Activated naive CD4-positive, alpha-beta T cell treated with Interleukin-2 at 50 U/mL for 16 hours (primary cell): ENCODE measurements around the gene PDE10A.
"Not testable (repeated sequence)": the region's sequence is repeated elsewhere in the genome, so short reads cannot be mapped to it uniquely, and the experiment has no call there.

ENCODE experiments used
- DNase-seq: peaks from one replicate; pipeline ENCODE4 v3.0.0-alpha.2; 2020

The PDE10A gene

DNA sequence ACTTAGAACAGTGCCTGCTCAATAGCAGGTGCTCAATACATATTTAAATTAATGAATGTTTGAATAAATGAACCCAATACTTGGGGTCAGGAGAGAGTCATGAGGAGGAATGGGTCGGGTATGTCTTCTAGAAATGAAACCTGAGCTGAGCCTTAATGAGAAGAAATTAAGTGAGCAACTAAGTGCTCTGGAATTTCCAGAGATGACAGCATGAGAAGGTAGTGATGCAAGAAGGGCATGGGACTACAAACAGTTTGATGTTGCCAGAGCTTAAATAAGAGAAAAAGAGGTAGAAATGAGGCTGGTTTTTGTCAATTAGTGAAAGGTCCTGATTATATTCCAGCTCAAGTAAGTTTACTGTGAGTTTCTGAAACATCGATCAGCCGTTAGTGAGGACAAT, 82.9 kb downstream of the PDE10A start:
- DNase-seq, result no peak

DNA sequence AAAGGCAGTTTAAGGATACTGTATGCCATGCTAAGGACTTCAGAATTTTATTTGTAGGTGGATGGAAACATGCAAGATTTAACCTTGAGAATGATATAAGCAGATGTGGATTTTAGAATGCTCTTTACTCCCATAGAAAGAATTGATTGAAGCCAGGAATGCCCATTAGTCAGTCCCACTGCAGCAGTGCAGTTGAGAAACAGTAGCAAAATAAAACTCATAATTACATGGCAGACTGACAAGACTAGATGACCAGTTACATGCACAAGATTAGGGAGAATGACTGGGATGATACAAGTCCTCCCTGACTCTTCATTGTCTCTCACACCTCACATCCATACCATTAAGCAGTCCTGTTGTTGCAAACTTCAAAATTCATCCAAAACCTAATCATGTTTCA, 83.9 kb downstream of the PDE10A start:
- no peak for DNase-seq

DNA sequence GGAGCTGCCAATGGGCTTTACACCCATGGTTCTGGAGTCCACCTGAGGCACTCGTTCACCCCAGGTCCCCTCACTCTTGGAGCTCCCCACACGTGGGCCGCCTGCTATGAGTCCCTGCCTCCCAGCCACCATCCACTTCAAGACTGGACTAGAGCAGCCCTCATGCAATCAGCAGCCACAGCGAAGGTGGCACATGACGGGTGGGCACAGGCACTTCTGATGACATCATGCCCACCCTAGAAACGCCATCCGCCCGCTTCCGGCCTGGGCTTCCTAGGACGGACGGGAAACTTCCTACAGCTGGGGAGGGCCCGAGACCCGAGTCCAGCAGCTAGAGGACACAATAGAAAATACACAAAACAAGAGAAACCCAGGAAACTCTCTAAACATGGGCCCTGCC, 85.5 kb downstream of the PDE10A start:
- no peak for DNase-seq

GRCh38 chr6:165575158-165575549, 87.9 kb downstream of the PDE10A start:
- no peak for DNase-seq

DNA sequence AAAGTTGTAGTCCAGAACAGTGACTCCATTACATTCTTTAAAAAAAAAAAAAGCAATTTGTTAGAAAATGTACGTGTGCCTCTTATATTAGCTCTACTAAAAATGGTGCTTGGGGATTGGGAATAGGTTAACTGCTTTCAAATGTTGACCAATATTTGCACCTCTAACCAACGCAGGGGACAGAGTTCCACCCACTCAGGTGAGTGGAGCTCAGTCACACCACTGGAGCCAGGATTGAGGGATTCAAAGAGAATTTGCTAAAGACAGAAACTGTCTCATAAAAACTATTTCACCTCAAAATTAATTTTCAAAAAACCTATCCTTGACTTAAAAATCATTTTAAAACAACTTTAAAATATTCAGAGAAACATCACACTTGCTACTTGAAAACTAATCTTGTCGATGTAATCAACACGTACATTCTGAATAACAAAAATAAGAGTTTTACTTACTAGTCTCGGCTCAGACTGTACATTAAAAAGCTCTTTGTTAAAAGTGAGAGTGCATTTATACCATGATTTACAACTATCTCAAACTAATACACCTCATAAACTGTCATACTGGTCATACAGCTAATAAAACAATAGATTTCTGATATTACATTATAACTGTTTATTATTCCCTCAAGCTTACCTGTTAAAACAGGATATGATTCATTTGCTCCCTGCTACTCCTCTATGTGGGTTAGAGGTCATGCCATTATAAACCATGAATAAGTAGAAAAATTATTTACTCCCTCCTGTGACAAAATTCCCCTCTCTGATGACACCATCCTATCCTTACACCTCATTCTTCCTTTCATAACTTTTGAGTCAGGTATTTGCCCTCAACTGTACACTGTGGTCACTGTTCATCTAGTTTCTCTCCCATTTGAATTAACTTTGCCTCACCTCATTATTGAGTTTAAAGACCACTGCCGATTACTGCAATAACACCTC, 88.6 kb downstream of the PDE10A start:
- DNase-seq, result no peak

DNA sequence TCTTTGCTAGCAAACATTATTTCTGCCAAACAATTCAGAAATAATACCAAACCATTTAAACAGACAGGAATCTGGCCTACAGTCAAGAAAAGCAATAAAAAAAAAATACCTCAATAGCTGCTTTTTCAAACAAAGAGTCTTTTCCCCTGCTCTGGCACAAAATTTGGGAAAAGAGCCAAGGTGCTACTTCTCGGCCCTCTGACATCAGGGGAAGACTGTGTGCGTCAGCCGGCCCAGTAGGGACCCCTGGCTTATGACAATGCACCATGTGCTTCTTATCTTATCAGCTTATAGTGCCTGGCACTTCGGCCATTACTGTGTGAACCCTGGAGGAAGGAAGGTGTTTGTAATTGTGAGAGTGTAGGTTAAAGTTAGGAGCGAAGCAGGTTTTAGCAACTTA, 89.4 kb downstream of the PDE10A start:
- no peak for DNase-seq

GRCh38 chr6:165571721-165572132, 91.3 kb downstream of the PDE10A start:
- DNase-seq, result no peak

GRCh38 chr6:165571068-165571682, 91.9 kb downstream of the PDE10A start:
- no peak for DNase-seq

DNA sequence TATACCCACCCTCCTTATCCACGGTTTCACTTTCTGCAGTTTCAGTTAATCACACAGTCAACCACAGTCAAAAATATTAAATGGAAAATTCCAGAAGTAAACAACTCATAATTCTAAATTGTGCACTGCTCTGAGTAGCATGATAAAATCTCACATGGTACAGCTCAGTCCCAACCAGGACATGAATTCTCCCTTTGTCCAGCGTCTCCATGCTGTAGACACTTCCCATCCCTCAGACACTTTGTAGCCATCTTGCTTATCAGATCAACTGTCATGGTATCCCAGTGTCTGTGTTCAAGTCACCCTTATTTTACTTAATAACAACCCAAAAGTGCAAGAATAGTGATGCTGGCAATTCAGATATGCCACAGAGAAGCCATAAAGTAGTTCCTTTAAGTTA, 94.7 kb downstream of the PDE10A start:
- DNase-seq, result no peak

- no peak for DNase-seq
Observed at GRCh38 chr6:165566088-165566828, 96.8 kb downstream of the PDE10A start.

DNA sequence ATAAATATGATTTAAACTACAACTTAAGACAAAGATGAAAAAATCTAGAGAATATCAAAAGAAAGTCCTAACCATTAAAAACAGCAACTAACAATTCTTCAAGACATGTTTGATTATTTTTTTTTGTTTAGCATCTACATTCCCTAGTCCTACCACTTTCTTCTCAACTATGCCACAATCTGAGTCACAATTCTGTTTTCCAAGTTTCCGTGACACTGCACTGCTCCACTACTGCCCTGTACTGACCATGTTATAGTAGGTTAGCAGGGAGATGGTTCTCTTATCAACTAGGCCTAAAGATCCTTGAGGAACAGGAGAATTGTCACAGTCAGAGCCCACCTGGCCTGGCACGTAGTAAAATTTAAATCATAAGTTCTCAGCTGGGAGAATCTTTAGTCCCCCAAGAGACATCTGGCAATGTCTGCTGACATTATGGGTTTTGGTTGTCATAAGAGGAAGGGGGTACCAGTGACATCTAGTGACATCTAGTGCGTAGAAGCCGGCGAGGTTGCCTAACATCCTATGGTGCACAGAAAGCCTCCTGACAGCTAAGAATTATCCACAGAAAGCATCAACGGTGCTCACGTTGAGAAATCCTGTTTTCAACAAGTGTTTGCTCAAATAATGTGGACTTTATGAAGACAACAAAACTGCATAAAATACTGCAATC, 100.5 kb downstream of the PDE10A start:
- DNase-seq, result no peak

DNA sequence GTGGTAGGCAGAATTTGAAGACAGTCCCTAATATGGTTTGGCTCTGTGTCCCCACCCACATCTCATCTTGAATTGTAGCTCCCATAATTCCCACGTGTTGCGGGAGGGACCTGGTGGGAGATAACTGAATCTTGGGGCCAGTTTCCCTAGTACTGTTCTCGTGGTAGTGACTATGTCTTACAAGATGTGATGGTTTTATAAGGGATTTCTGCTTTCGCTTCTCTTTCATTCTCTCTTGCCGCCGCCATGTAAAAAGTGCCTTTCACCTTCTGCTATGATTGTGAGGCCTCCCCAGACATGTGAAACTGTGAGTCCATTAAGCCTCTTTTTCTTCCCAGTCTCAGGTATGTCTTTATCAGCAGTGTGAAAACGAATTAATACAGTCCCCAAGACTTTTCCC, 103.4 kb downstream of the PDE10A start:
- no peak for DNase-seq

- not testable (repeated sequence) for DNase-seq
Observed at GRCh38 chr6:165558097-165558496, 104.9 kb downstream of the PDE10A start.

GRCh38 chr6:165557674-165558073, 105.4 kb downstream of the PDE10A start:
- no peak for DNase-seq

DNA sequence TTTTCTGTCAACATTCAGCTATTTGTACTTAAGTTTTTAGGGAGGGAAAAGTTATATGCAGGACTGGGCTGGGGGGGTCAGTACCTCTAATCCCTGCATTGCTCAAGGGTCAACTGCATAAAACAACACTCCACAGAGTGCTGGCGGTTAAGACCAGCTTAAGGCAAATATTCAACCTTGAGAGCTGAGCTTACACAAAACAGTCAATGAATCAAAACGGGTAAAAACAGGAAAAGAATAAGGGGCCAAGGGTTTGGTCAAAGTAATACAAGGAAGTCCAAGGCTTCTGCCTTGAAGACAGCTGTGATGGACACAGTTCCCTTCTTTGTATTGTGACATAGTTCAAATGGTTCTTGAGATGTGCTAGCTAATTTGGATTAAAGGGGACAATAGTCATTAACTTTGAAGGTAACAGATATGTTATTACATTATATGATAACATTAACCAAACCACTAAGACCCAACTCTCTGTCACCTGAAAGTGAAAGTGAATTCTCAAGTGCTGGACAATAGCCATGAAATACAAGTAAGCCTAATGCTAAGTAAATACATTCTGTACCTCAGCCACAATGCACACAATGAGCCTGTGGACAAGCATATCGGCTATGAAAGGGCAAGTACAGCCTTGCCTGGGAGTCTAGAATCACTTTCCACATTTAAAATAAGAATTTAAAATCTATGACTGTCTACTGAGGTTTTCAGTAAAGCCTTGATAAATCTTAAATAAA, 106.8 kb downstream of the PDE10A start:
- DNase-seq, result no peak

DNA sequence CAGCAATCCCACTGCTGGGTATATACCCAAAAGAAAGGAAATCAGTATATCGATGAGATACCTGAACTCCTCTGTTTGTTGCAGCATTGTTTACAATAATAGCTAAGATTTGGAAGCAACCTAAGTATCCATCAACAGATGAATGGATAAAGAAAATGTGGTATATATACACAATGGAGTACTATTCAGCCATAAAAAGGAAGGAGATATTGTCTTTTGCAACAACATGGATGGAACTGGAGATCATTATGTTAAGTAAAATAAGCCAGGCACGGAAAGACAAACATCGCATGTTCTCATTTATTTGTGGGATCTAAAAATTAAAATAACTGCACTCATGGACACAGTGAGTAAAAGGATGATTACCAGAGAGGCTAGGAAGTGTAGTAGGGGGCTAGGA, 108.4 kb downstream of the PDE10A start:
- not testable (repeated sequence) for DNase-seq

GRCh38 chr6:165552248-165552736, 110.7 kb downstream of the PDE10A start:
- DNase-seq, result no peak

- no peak for DNase-seq
Observed at GRCh38 chr6:165551828-165552227, 111.2 kb downstream of the PDE10A start.

- DNase-seq, result no peak
Observed at GRCh38 chr6:165548450-165548849, 114.6 kb downstream of the PDE10A start.

- no peak for DNase-seq
Observed at GRCh38 chr6:165545806-165546205, 117.2 kb downstream of the PDE10A start.

DNA sequence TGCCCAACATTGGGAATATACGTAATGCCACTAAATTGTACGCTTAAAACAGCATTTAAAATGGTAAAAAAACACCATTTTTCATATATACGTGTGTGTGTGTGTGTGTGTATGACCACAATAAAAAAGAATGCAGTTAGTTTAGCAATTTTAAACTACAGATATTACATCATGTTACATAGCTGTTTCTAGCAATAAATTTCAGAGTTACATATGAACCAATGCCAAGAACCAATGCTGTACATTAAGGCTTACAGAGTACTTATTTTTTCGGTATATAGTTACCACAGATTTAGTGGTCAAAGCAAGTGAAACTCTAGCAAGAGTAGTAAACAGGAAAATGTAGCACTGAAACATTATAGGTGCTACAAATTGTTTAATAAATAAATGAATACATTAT, 119.3 kb downstream of the PDE10A start:
- no peak for DNase-seq

GRCh38 chr6:165536911-165537310, 126.1 kb downstream of the PDE10A start:
- DNase-seq, result no peak
